Ovary (tissue), 9 donors: Measurements from ENCODE around the gene EIF3M. TPM values are rescaled to one million over a fixed set of nuclear protein-coding genes. Genes with fewer than 3 reads are reported as not detected.
A peak's percentile ranks its signal among the peaks of the same experiment; 100 is the strongest.
"Not testable (repeated sequence)": the region's sequence is repeated elsewhere in the genome, so short reads cannot be mapped to it uniquely, and the experiment has no call there.

Experiments
- DNase-seq, 5 donors: peaks; one replicate each; pipeline ENCODE4 v3.0.0-alpha.2; 2019 to 2020
- H3K27ac ChIP-seq, 2 donors: fragments of 200-600 bp; one replicate each; pipeline versions ENCODE4 v1.5.1 to v1.8.0; 2019 to 2022
- H3K27me3 ChIP-seq: fragments of 200-600 bp; one replicate; pipeline ENCODE4 v1.8.0; 2022
- H3K36me3 ChIP-seq: fragments of 200-600 bp; sonication (generic); one replicate; pipeline ENCODE4 v1.5.1; 2019
- H3K4me1 ChIP-seq: one replicate; pipeline ENCODE4 v1.8.1; 2013; ENCODE audit warnings: mild to moderate bottlenecking, moderate library complexity; ENCODE audit not compliant: insufficient read depth
- H3K4me3 ChIP-seq: fragments of 200-600 bp; sonication (generic); one replicate; pipeline ENCODE4 v1.5.1; 2017
- H3K9me3 ChIP-seq, 2 donors: fragments of 200-600 bp in 1 of 2; sonication (generic) in 1 of 2; one replicate each; pipeline versions ENCODE4 v1.5.1 to v1.8.1; 2013 to 2019; ENCODE audit warnings: mild to moderate bottlenecking in 1 of 2, moderate library complexity in 1 of 2
- EP300 ChIP-seq: sonication (generic); formaldehyde crosslinking; IDR thresholded peaks from one replicate; pipeline ENCODE4 v1.6.1; 2017; ENCODE audit warnings: antibody characterized with exemption
- POLR2A ChIP-seq: fragments of 450-650 bp; IDR thresholded peaks from one replicate; pipeline ENCODE4 v1.6.1; 2017; ENCODE audit warnings: antibody characterized with exemption, mild to moderate bottlenecking, moderate library complexity
- WGBS, 3 donors: extraction: QIAGEN DNeasy Blood & Tissue Kit in 1 of 3; methylation state at CpG; one replicate each; pipeline versions ENCODE4 v1.1.5 to v1.1.7; 2013 to 2017; 5-methylcytosine and 5-hydroxymethylcytosine counted together
- intact Hi-C, 4 donors: fragments of 100-400 bp; cut with DNase I; formaldehyde crosslinking; loops; one replicate each; pipeline versions ENCODE4 v1.11.0 to v1.15.1; 2022 to 2023
- polyA plus RNA-seq, 2 donors: library from polyadenylated mRNA; stranded (reverse); fragments of 200-250 nt in 1 of 2; fragments of 350-450 nt in 1 of 2; fragmentation: Illumina TruSeq in 1 of 2; extraction: RNeasy Lipid Tissue Mini Kit (QIAGEN cat#74804) in 1 of 2; gene quantifications; one replicate each; pipeline ENCODE4 v1.2.3, GENCODE V29; 2013 to 2014
- total RNA-seq, 7 donors: library from RNA; depleted of rRNA in 2 of 7; stranded (reverse); fragments of >200 nt in 2 of 7; fragmentation: NEBNext Ultra II Directional in 3 of 7; extraction: Animal tissue kit (Norgen Biotek cat#: 25700) in 3 of 7; gene quantifications; one replicate each; pipeline versions ENCODE4 v1.1.0 to v1.2.4, GENCODE V29; 2016 to 2023
- TF ChIP-seq, protein P1 (sequence below), 3 donors: fragments of 450-650 bp in 2 of 3; fragments of 200-600 bp in 1 of 3; IDR thresholded peaks; one replicate each; pipeline versions ENCODE4 v1.5.1 to v1.8.0; 2016 to 2022; ENCODE audit warnings: antibody characterized with exemption in 3 of 3, mild to moderate bottlenecking in 1 of 3
- donor health status: DM: no; HTN: no; CAD: no; lungs with moderate emphysema.
- donor health status: DM: no; HTN: no; CAD: no.
- donor health status: Bipolar disorder and iron deficiency.
- donor health status: DM: yes; HTN: yes; CAD: no.
- donor health status: DM: no; HTN: no; CAD: no.
- donor health status: DM: yes; HTN: yes; CAD: no.

Gene EIF3M
- total and polyA plus RNA-seq, 9 donors, result 273 to 571 (median 366) TPM

DNA sequence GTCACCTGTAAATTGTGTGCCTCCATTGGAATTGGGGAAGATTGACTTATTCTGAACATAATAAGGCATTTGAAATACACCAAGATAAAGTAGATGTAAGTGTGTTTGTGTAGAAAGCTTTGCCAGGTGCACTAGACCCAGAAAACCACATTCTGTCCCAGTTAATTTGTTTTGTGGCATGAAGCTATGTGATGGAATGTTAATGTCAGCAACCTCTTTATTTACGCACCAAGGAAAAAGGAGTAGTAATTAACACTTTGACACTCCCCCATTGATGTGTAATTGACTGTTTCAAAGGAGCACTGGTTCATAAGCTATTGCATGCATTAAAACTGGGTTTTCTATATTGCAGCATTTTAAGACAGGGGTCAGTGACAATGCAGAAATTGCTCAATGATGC is 14.3 kb downstream of the EIF3M start:
- Histone ChIP-seq H3K27ac (no peak overlapping the region), H3K36me3 (no peaks in the 10 kb centered on the region), H3K9me3 (no peaks in the 10 kb centered on the region), H3K27me3 (no peaks in the 10 kb centered on the region), H3K4me3 (no peak overlapping the region), H3K4me1 (no peaks in the 10 kb centered on the region)
- no peak for DNase-seq
- TF ChIP-seq EP300 (no peak), POLR2A (no peak)
- TF ChIP-seq, protein P1, sequence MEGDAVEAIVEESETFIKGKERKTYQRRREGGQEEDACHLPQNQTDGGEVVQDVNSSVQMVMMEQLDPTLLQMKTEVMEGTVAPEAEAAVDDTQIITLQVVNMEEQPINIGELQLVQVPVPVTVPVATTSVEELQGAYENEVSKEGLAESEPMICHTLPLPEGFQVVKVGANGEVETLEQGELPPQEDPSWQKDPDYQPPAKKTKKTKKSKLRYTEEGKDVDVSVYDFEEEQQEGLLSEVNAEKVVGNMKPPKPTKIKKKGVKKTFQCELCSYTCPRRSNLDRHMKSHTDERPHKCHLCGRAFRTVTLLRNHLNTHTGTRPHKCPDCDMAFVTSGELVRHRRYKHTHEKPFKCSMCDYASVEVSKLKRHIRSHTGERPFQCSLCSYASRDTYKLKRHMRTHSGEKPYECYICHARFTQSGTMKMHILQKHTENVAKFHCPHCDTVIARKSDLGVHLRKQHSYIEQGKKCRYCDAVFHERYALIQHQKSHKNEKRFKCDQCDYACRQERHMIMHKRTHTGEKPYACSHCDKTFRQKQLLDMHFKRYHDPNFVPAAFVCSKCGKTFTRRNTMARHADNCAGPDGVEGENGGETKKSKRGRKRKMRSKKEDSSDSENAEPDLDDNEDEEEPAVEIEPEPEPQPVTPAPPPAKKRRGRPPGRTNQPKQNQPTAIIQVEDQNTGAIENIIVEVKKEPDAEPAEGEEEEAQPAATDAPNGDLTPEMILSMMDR (IDR thresholded peaks at IDR 0.05), result no peak
- 35 to 76% (median 63%) methylated on average over 1 of the region's 1 CpG for WGBS, 3 donors
- intact Hi-C loops, result no loop called here

DNA sequence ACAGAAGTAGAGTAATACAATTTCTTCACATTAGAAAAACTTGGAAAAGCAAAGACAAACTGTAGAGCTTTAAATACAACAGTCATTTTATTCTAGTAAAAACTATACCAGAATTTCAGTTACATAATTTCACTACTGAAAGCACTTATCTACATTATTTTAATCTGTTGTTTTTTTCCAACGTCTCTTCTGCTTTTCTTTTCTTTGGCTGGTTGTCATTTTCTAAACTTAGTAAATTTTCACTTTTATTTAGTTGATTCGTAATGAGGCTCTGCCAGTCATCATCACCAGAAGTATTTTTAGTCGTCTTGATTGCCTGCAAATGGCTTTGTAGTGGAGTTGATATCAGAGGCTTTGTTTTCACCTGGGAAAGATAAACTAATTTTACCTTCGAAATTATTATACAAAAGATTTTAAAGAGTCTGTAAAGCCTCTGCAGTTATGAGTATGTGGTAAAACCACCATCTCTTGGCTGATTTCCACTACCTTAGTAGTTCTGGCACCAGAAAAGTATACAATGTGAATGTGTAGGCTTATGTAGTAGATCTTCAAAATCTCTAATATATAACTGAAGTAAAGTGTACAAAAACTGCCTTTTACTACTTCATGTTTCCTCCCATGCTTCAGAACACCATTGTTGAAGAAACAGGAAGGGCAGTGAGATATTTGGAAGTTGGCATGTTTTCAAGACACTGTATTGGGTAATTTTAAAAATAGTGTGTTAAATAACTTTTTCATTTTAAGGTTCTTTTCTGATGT is 19.2 kb downstream of the EIF3M start:
- no peak for DNase-seq
- no peak overlapping the region for H3K4me3 ChIP-seq
- TF ChIP-seq POLR2A (no peak), EP300 (no peak)
- TF ChIP-seq, protein P1 (IDR thresholded peaks at IDR 0.05), result no peak
- no peaks in the 10 kb centered on the region for H3K27me3 ChIP-seq
- no peaks in the 10 kb centered on the region for H3K4me1 ChIP-seq
- H3K36me3 ChIP-seq, result no peaks in the 10 kb centered on the region
- H3K9me3 ChIP-seq, result no peaks in the 10 kb centered on the region
- intact Hi-C loops, result no loop called here
- 6 to 20% (median 9%) methylated on average over 4 of the region's 4 CpGs for WGBS, 3 donors
- peak overlapping the region in 1 of 2 donors; percentile 48 for H3K27ac ChIP-seq

DNA sequence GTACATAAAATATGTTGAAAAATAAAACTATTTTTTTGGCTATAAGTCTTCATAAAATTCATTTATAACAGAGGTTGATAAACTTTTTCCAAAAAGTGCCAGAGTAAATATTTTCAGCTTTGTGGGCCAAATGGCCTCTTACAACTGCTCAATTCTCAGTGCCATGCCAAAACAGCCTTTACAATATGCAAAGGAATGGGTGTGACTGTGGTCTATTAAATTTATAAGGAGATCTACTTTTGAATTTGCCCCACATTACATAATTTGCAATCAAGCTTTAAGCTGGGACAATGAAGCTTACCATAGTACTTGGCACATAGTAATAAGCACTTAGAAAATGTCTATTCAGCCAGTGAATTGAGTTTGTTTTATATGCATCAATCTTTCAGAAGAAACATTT is 22.6 kb downstream of the EIF3M start:
- H3K27ac ChIP-seq, result no peak overlapping the region
- H3K27me3 ChIP-seq, result no peaks in the 10 kb centered on the region
- H3K4me1 ChIP-seq, result no peaks in the 10 kb centered on the region
- no peaks in the 10 kb centered on the region for H3K36me3 ChIP-seq
- no peaks in the 10 kb centered on the region for H3K9me3 ChIP-seq
- H3K4me3 ChIP-seq, result no peak overlapping the region
- intact Hi-C loops, result no loop called here
- DNase-seq, result no peak
- TF ChIP-seq, protein P1 (IDR thresholded peaks at IDR 0.05), result no peak
- TF ChIP-seq EP300, result no peak
- TF ChIP-seq POLR2A, result no peak

DNA sequence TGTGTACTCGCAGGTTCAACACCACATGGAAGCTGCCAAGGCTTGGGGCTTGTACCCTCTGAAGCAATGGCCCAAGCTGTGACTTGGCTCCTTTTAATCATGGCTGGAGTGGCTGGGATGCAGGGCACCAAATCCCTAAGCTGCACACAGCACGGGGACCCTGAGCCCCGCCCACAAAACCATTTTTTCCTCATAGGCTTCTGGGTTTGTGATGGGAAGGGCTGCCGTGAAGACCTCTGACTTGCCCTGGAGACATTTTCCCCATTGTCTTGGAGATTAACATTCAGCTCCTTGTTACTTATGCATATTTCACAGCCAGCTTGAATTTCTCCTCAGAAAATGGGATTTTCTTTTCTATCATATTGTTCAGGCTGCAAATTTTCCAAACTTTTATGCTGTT is 25.2 kb downstream of the EIF3M start:
- H3K27me3 ChIP-seq, DNase-seq, H3K9me3 ChIP-seq, H3K36me3 ChIP-seq, intact Hi-C loops, H3K4me1 ChIP-seq, H3K27ac ChIP-seq, H3K4me3 ChIP-seq: not testable (repeated sequence)
- 97% methylated on average over 4 of the region's 4 CpGs for WGBS, 3 donors

DNA sequence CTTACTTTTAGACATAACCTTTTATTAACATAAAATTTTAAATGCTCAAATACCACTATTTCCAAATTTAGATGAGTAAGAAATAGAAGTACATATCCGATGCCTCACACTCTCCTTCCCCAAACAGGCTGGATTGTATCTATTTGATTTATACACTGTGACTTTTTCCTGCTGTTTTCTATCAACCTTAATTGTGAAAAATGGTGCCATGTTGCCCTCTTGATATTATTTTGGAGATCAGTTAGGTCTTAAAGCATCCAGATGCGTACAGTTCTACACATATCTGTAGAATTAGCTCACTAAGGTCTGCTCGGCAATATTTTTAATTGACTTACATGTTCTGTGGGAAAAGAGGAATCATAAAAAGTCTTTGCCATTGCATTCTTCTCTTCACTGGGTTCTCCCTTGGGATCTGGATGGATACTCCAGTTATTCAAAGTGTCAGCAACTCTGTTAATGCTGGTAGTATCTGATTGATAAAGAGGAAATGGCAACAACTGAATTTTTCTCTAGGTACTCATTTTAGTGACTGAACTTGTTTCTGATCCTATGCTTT is 27.2 kb downstream of the EIF3M start:
- no peak overlapping the region for H3K27ac ChIP-seq
- intact Hi-C loops, result loop anchor here in 3 of 4 donors (5.0 to 10.0 kb wide), 3 partner anchors 174 to 286 kb away; partner anchors contain the start of gene WT1 (in 3 of the 3)
- TF ChIP-seq EP300 (no peak), POLR2A (no peak)
- TF ChIP-seq, protein P1 (IDR thresholded peaks at IDR 0.05), result no peak
- WGBS, 3 donors, result 26 to 31% (median 28%) methylated on average over 3 of the region's 3 CpGs
- H3K36me3 ChIP-seq, result no peaks in the 10 kb centered on the region
- no peaks in the 10 kb centered on the region for H3K9me3 ChIP-seq
- H3K4me3 ChIP-seq, result no peak overlapping the region
- H3K27me3 ChIP-seq, result no peaks in the 10 kb centered on the region
- no peak for DNase-seq
- H3K4me1 ChIP-seq, result no peaks in the 10 kb centered on the region
